ENCODE measurements around the gene ZBED1.
A peak's percentile ranks its signal among the peaks of the same experiment; 100 is the strongest.
"Not testable (repeated sequence)": the region's sequence is repeated elsewhere in the genome, so short reads cannot be mapped to it uniquely, and the experiment has no call there.

ZBED1 gene

GRCh38 chrX:2519638-2520037 is 18.9 kb upstream of the ZBED1 start:
- DNase-seq = not testable (repeated sequence)

DNA sequence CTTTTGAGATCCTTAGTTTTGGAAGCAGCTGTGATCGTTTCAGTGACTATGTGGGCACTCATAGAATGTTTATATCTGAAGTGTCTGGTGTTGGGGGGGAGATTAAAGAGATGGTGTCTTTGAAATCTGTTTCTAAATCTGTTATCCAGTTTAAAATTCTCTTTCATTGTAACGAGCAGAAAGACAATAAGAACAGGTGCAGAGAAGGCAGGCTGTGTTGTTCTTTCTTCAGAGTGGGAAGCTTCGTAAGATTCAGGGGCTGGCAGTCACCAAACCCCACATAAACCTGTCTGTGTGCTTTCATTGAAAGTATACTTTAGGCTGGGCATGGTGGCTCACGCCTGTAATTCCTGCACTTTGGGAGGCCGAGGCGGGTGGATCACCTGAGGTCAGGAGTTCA is 16.3 kb upstream of the ZBED1 start:
- DNase-seq = no peak

DNA sequence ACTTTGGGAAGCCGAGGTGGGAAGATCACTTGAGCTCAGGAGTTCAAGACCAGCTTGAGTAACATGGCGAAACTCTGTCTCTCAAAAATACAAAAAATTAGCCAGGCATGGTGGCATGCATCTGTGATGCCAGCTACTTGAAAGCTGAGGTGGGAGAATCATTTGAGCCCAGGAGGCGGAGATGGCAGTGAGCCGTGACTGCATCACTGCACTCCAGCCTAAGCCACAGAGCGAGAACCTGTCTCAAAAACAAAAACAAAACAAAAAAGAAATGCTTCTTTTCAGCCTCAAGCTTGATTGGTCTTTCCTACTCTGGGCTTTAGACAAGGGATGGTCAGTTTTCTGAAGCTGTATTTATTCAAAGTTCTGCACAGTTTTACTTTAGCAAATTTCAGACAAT is 15.8 kb upstream of the ZBED1 start:
- no peak for DNase-seq

GRCh38 chrX:2514131-2514530 is 13.4 kb upstream of the ZBED1 start:
- no peak for DNase-seq

DNA sequence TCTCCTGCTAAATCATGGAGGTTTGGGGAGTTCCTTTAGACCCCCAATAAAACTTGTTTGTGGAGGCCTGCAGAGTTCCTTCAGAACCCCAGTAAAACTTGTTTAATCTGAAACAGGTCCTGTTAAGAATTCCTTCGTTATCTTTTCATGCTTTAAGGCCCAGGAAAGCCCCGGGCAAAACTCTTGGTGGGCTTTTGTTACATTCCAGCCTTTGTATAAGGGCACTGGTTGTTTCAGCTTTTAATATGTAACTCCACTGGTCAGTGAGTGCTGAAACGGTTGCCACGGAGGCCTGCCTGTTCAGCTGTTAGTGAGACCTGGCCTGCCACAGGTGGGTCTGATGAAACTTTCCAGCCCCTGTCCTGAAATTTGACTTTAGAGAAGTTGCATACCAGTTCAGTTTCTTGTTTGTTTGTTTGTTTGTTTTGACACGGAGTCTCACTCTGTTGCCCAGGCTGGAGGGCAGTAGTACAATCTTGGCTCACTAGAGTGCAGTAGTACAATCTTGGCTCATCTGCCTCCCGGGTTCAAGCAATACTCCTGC is 12.4 kb upstream of the ZBED1 start:
- DNase-seq = no peak

DNA sequence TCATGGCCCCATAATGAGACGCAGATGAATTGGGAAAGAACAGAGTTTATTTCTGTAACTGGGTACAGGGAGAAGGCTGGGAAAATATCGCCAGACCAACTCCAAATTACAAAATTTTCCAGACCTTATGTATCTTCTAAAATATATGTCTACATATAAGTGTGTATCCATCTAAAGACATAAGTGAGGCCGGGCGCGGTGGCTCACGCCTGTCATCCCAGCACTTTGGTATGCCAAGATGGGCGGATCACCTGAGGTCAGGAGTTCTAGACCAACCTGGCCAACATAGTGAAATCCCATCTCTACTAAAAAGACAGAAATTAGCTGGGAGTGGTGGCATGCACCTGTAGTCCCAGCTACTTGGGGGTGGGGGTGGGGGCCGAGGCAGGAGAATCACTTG is 11.7 kb upstream of the ZBED1 start:
- no peak for DNase-seq

- DNase-seq = no peak
These were observed 10.6 kb upstream of the ZBED1 start for GRCh38 chrX:2511326-2511725.

GRCh38 chrX:2508648-2509335 is 8.0 kb upstream of the ZBED1 start:
- DNase-seq = no peak

- DNase-seq = no peak
These were observed 7.3 kb upstream of the ZBED1 start for GRCh38 chrX:2507904-2508627.

DNA sequence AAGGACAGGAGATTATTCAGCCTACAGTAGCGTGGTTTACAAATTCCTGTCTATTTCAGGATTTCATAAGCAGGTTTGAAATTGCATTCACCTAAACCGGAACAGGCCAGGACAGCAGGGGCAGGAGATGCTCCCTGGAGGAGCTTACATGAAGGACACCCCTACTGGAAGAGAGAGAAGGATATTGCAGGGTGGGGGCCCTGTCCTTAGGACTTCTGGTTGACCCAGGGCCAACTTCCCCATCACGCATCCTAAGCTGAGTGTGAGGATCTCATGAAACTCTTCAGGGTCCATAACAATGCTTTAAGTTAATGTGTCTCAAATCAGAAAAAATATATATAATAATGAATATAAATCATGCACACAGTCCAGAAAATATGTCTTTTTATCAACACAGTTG is 6.4 kb upstream of the ZBED1 start:
- DNase-seq = no peak

DNA sequence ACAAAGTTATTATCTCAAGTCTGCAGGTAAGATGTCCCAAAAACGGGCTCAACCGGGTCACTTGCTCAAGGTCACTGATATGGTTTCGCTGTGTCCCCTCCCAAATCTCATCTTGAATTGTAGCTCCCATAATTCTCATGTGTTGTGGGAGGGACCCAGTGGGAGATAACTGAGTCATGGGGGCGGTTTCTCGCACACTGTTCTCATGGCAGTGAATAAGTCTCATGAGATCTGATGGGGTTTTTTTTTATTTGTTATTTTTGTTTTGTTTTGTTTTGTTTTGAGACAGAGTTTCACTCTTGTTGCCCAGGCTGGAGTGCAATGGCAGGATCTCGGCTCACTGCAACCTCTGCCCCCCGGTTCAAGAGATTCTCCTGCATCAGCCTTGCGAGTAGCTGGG is 4.6 kb upstream of the ZBED1 start:
- not testable (repeated sequence) for DNase-seq

DNA sequence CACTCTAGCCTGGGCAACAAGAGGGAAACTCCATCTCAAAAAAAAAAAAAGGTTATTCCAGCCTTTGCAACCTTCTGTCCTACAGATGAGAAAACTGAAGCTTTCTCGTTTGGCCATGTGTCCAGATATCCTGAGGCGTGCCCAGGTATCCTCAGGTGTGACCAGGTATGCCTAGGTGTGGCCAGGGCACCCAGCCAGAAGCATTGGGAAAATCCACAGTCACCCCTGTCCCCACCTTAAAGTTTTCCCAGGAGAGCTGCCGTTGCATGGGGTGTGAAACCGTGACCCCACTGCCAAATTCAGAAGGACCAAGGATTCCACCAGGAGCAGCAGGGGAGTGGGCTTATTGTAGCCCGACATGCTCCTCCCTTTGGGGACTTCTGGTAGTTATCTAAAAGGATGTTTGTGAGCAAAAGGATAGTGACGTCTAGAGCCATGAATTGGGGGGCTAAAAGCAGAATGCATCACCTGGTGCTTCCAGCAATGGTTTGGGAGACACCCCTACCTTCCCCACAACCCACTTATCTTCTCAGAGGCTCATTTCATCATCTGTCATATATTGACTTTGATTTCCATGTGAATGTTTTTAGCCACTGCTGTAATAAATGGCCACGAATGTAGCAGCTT is 4.0 kb upstream of the ZBED1 start:
- no peak for DNase-seq

- no peak for DNase-seq
These were observed 3.1 kb upstream of the ZBED1 start for GRCh38 chrX:2503591-2504500.

- peak; percentile 31 for DNase-seq
These were observed 2.1 kb upstream of the ZBED1 start for GRCh38 chrX:2502668-2503519.

GRCh38 chrX:2502120-2502667 is 1.4 kb upstream of the ZBED1 start:
- DNase-seq = no peak

DNA sequence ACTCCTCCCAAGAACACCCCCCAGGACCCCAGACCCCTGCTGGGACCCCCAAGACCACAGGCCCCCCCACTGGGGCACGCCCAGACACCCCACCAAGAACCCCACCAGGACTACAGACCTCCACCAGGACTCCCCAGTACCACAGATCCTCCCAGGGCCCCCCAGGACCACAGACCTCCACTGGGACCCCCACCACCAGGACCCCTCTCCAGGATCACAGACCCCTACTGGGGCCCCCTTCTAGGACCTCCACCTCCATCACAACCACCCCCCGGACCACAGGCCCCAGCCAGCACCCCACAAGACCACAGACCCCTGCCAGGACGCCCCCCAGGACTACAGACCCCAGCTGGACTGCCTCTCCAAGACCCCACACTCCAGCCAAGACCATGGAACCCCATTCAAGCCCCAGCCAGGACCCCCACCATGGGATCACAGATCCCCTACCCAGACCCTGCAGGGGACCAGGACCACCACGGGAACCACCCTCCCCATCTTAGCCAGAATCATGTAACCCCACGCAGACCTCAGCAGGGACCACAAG is 855 bp upstream of the ZBED1 start:
- DNase-seq = no peak

DNA sequence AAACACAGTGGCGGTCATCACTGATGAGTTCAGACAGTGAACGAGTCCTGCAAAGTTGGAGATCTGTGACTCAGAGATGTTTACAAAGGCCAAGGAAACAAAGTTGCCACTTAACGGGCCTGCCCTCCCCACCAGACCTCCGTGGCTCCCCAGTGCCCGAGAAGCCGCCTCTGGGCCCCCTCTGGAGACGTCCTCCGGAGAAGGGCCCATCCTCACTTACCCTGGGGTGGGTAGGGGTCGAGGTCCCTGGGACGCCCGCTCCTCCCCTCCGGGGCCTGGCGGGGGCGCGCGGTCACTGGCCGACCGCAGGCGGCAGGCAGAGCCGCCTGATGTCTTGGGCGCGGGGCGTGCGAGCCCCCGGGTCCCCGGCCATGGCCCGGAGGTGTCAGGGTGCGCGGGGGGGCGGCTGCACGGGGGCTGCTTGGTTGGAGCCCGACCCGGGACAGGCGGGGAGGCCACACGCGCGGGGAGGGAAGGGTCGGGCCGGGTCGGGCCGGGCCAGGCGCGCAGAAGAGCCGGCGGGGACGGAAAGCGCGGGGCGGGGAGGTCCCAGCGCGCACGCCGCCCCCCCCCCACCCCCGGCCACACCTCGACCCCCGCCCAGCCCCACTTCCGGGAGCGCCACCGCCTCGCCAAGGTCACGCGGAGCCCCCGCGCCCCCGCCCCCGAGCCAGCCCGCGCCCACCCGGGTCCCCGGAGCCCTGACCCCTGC is 529 bp downstream of the ZBED1 start:
- DNase-seq = peak; percentile 35

DNA sequence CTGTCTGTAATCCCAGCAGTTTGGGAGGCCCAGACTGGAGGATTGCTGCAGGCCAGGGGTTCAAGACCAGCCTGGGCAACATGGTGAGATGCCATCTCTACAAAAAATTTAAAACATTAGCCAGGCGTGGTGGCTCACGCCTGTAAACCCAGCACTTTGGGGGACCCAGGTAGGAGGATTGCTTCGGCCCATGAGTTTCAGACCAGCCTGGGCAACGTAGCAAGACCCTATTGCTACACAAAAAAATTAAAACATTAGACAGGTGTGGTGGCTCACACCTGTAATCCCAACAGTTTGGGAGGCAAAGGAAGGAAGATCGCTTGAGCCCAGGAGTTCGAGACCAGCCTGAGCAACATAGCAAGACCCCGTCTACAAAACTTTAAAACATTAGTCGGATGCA is 1.3 kb downstream of the ZBED1 start:
- no peak for DNase-seq

DNA sequence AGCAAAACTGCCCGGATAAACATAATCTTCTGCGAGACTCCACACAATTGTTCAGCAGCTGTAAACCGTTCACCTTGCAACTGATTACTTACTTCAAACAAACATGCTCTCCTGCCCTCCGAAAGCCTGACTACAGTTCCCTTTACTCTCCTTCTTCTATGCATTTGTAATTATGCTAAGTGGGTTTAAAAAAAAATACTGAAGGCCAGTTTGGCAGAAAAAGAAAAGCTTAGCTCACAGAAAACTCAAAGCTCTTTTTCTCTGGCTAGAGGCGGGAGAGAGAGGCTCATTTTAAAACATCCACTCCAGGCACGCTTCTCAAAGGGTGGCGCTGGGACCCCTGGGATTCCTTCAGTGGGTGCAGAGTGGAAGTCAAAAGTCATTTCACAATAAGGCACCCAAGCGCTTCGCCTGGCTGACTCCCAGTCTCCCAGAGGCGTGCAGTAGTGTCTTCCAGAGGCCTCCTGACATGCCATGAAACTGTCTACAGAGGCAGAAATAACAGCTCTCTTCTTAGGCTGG is 1.9 kb downstream of the ZBED1 start:
- peak; percentile 33 for DNase-seq
